K562 (cell line): ENCODE data around the gene TACSTD2. TPM values are rescaled to one million over a fixed set of nuclear protein-coding genes. Genes with fewer than 3 reads are reported as not detected.

Source experiments
- ARID1B ChIP-seq: fragments of 450-650 bp; IDR thresholded peaks from 2 replicates; pipeline ENCODE4 v1.6.1; 2016; ENCODE audit warnings: antibody characterized with exemption, mild to moderate bottlenecking, inconsistent platforms
- BHLHE40 ChIP-seq: IDR thresholded peaks from 2 replicates; pipeline ENCODE4 v1.6.1; 2011; ENCODE audit warnings: low read length, improper control_type of control experiment
- CBX2 ChIP-seq: fragments of 200-600 bp; sonication (generic); IDR thresholded peaks from one replicate; pipeline ENCODE4 v1.6.1; 2012; ENCODE audit warnings: mild to moderate bottlenecking, low read length, inconsistent platforms; ENCODE audit not compliant: insufficient read depth, poor library complexity, severe bottlenecking
- EP400 ChIP-seq: fragments of 450-650 bp; IDR thresholded peaks from 2 replicates; pipeline ENCODE4 v1.6.1; 2017; ENCODE audit warnings: antibody characterized with exemption, mild to moderate bottlenecking, moderate library complexity
- EWSR1 ChIP-seq: fragments of 450-650 bp; IDR thresholded peaks from 2 replicates; pipeline ENCODE4 v1.6.1; 2018; ENCODE audit warnings: borderline replicate concordance, mild to moderate bottlenecking, low read depth, moderate library complexity; ENCODE audit not compliant: partially characterized antibody
- GATA2 ChIP-seq: sonication (generic); formaldehyde crosslinking; IDR thresholded peaks from 2 replicates; pipeline ENCODE4 v1.4.0; 2020; ENCODE audit warnings: mild to moderate bottlenecking, missing genetic modification reagents
- HNRNPK ChIP-seq: fragments of 200-400 bp; formaldehyde crosslinking; IDR thresholded peaks from one replicate; pipeline ENCODE4 v1.6.1; 2018; ENCODE audit warnings: mild to moderate bottlenecking, low read depth, low read length; ENCODE audit not compliant: poor library complexity, severe bottlenecking
- HSF4 ChIP-seq: fragments of 250-450 bp; sonication (Bioruptor Pico); IDR thresholded peaks from 2 replicates; pipeline ENCODE4 v2.1.2; 2022; ENCODE audit warnings: mild to moderate bottlenecking, moderate library complexity, borderline replicate concordance
- IFI16 ChIP-seq: fragments of 250-450 bp; sonication (Bioruptor Pico); IDR thresholded peaks from 2 replicates; pipeline ENCODE4 v2.1.2; 2022; ENCODE audit warnings: mild to moderate bottlenecking, inconsistent platforms
- MAFG ChIP-seq: fragments of 450-650 bp; conservative IDR thresholded peaks from 2 replicates; pipeline ENCODE4 v1.6.1; 2016; ENCODE audit warnings: missing genetic modification characterization, missing compliant biosample characterization
- MECOM ChIP-seq: fragments of 250-450 bp; sonication (Bioruptor Pico); IDR thresholded peaks from 2 replicates; pipeline ENCODE4 v1.8.0; 2022; ENCODE audit warnings: inconsistent platforms
- NFE2 ChIP-seq: IDR thresholded peaks from 2 replicates; pipeline ENCODE4 v1.6.1; 2014; ENCODE audit warnings: antibody characterized with exemption, low read depth
- NR1H2 ChIP-seq: sonication (generic); formaldehyde crosslinking; IDR thresholded peaks from 2 replicates; pipeline ENCODE4 v1.4.0; 2020; ENCODE audit warnings: mild to moderate bottlenecking, missing genetic modification reagents
- POU5F1 ChIP-seq: fragments of 150-350 bp; IDR thresholded peaks from 2 replicates; pipeline ENCODE4 v1.6.1; 2014; ENCODE audit warnings: borderline replicate concordance, low read length, low read depth, mild to moderate bottlenecking; ENCODE audit not compliant: partially characterized antibody
- PRPF4 ChIP-seq: fragments of 200-400 bp; formaldehyde crosslinking; IDR thresholded peaks from one replicate; pipeline ENCODE4 v1.6.1; 2017; ENCODE audit warnings: low read length, low read depth, mild to moderate bottlenecking; ENCODE audit not compliant: insufficient read depth, poor library complexity, severe bottlenecking
- RAD51 ChIP-seq: fragments of 450-650 bp; IDR thresholded peaks from 2 replicates; pipeline ENCODE4 v1.7.1; 2016; ENCODE audit warnings: low read depth, mild to moderate bottlenecking, borderline replicate concordance
- RB1 ChIP-seq: fragments of 450-650 bp; IDR thresholded peaks from 2 replicates; pipeline ENCODE4 v1.6.1; 2017; ENCODE audit warnings: low read depth, mild to moderate bottlenecking
- RFX5 ChIP-seq: IDR thresholded peaks from 2 replicates; pipeline ENCODE4 v1.6.1; 2011; ENCODE audit warnings: low read depth, mild to moderate bottlenecking, improper control_type of control experiment, low read length
- RFX7 ChIP-seq: fragments of 250-450 bp; sonication (Bioruptor Pico); IDR thresholded peaks from 2 replicates; pipeline ENCODE4 v1.5.1; 2021; ENCODE audit warnings: mild to moderate bottlenecking
- SAFB2 ChIP-seq: fragments of 200-400 bp; formaldehyde crosslinking; IDR thresholded peaks from 2 replicates; pipeline ENCODE4 v1.6.1; 2018; ENCODE audit warnings: borderline replicate concordance, low read length, low read depth, moderate library complexity; ENCODE audit not compliant: severe bottlenecking
- SETDB1 ChIP-seq: IDR thresholded peaks from one replicate; pipeline ENCODE4 v1.6.1; 2012; ENCODE audit warnings: low read length, control low read depth, inconsistent platforms
- SMARCA5 ChIP-seq: fragments of 450-650 bp; IDR thresholded peaks from 2 replicates; pipeline ENCODE4 v1.6.1; 2016
- TCF3 ChIP-seq: sonication (generic); formaldehyde crosslinking; IDR thresholded peaks from 2 replicates; pipeline ENCODE4 v1.4.0; 2020; ENCODE audit warnings: mild to moderate bottlenecking, missing genetic modification reagents
- ZBTB2 ChIP-seq: fragments of 450-650 bp; IDR thresholded peaks from 2 replicates; pipeline ENCODE4 v1.6.1; 2016; ENCODE audit warnings: antibody characterized with exemption
- ZFPM2 ChIP-seq: fragments of 250-450 bp; sonication (Bioruptor Pico); IDR thresholded peaks from 2 replicates; pipeline ENCODE4 v1.5.1; 2022; ENCODE audit warnings: mild to moderate bottlenecking
- ZNF232 ChIP-seq: sonication (generic); formaldehyde crosslinking; IDR thresholded peaks from 2 replicates; pipeline ENCODE4 v1.8.0; 2022; ENCODE audit warnings: mild to moderate bottlenecking, missing genetic modification reagents
- ZNF551 ChIP-seq: fragments of 250-450 bp; sonication (Bioruptor Pico); IDR thresholded peaks from 2 replicates; pipeline ENCODE4 v1.5.0; 2021; ENCODE audit warnings: mild to moderate bottlenecking, moderate library complexity
- ZNF707 ChIP-seq: fragments of 250-450 bp; sonication (Bioruptor Pico); conservative IDR thresholded peaks from 2 replicates; pipeline ENCODE4 v1.8.0; 2022; ENCODE audit warnings: inconsistent platforms, mild to moderate bottlenecking, moderate library complexity
- polyA plus RNA-seq, 8 experiments: library from polyadenylated mRNA; depleted of rRNA in 4 of 8; stranded (reverse) in 5 of 8; unstranded in 3 of 8; fragments of >200 nt; fragmentation: Nextera tagmentation in 2 of 8; fragmentation: Illumina TruSeq in 1 of 8; extraction: Ambion mirVana in 2 of 8; extraction: Trizol in 1 of 8; gene quantifications; 2 replicates each; pipeline versions ENCODE4 v1.2.1 to v1.2.3, GENCODE V29; 2011 to 2014; ENCODE audit warnings: inconsistent platforms in 1 of 8, missing spikeins in 1 of 8
- total RNA-seq, 7 experiments: library from RNA; depleted of rRNA in 6 of 7; stranded (reverse); fragments of >200 nt in 6 of 7; fragmentation: Illumina TruSeq in 2 of 7; extraction: Trizol in 2 of 7; gene quantifications; 2 replicates each; pipeline versions ENCODE4 v1.2.1 to v1.2.3, GENCODE V29; 2011 to 2021; ENCODE audit warnings: low replicate concordance in 1 of 7
- TF ChIP-seq, protein P1 (sequence below): fragments of 250-450 bp; sonication (Bioruptor Pico); IDR thresholded peaks from 2 replicates; pipeline ENCODE4 v1.4.0; 2020; ENCODE audit warnings: mild to moderate bottlenecking, moderate library complexity, borderline replicate concordance

The TACSTD2 gene
- total and polyA plus RNA-seq, 9 of the 15 experiments (the other 6 are each of a cell fraction or from before 2014, with no cell fraction given), result 0.04 to 0.31 TPM; not detected in 7

DNA sequence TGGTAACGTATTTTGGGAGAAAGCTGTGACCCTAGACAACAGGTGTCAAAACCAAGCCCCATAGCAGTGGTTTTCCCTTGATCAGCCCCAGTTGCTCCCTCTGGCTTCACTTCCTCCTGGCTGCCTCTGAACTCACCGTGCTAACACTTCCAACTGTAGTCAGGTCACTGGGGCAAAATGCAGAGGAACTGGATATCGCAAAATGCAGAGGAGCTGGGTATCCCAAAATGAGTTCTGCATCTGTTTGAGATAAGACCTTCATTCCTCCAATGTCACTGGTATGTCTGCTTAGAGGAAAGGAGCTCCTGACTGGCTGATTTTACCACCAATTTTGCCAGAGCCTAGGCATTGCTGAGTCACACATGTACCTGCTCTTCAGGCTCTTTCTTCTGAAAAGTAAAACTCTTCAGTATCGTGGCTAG is 19.6 kb upstream of the TACSTD2 start (continued):
- TF ChIP-seq IFI16 (no peak), ZNF707 (CRISPR knock-in tag) (no peak), RFX5 (no peak), RAD51 (no peak), EWSR1 (no peak), ZNF551 (no peak), EP400 (no peak), SMARCA5 (no peak), NR1H2 (CRISPR knock-in tag) (no peak), TCF3 (CRISPR knock-in tag) (peak; percentile 48), BHLHE40 (no peak), MAFG (tag) (peak; percentile 45), SAFB2 (no peak), ZNF232 (CRISPR knock-in tag) (no peak), HNRNPK (no peak), RFX7 (CRISPR knock-in tag) (no peak), SETDB1 (no peak), ARID1B (peak; percentile 49; the same call in 1 of the 2 replicates), NFE2 (peak; percentile 62), RB1 (no peak), ZFPM2 (CRISPR knock-in tag) (no peak), CBX2 (no peak), GATA2 (CRISPR knock-in tag) (0 out of 2 replicates have a peak, but pooled peaks have one; percentile 15), POU5F1 (no peak), ZBTB2 (no peak), MECOM (CRISPR knock-in tag) (no peak), HSF4 (no peak), PRPF4 (no peak)
- TF ChIP-seq, protein P1, sequence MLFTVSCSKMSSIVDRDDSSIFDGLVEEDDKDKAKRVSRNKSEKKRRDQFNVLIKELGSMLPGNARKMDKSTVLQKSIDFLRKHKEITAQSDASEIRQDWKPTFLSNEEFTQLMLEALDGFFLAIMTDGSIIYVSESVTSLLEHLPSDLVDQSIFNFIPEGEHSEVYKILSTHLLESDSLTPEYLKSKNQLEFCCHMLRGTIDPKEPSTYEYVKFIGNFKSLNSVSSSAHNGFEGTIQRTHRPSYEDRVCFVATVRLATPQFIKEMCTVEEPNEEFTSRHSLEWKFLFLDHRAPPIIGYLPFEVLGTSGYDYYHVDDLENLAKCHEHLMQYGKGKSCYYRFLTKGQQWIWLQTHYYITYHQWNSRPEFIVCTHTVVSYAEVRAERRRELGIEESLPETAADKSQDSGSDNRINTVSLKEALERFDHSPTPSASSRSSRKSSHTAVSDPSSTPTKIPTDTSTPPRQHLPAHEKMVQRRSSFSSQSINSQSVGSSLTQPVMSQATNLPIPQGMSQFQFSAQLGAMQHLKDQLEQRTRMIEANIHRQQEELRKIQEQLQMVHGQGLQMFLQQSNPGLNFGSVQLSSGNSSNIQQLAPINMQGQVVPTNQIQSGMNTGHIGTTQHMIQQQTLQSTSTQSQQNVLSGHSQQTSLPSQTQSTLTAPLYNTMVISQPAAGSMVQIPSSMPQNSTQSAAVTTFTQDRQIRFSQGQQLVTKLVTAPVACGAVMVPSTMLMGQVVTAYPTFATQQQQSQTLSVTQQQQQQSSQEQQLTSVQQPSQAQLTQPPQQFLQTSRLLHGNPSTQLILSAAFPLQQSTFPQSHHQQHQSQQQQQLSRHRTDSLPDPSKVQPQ (CRISPR knock-in tag), result no peak
